ENCODE measurements around the gene SPEF2.

Gene SPEF2

GRCh38 chr5:35698047-35698808, 80.6 kb downstream of the SPEF2 start:
- no peak for DNase-seq (ENCODE audit: extremely low read depth in 1 of 2, low read depth in 1 of 2)

GRCh38 chr5:35707659-35708058, 90.0 kb downstream of the SPEF2 start:
- DNase-seq (ENCODE audit: extremely low read depth in 1 of 2, low read depth in 1 of 2), result no peak

- no peak for DNase-seq (ENCODE audit: extremely low read depth in 1 of 2, low read depth in 1 of 2)
Measured at GRCh38 chr5:35709688-35710087, 92.0 kb downstream of the SPEF2 start.

GRCh38 chr5:35717718-35718117, 100.1 kb downstream of the SPEF2 start:
- no peak for DNase-seq (ENCODE audit: extremely low read depth in 1 of 2, low read depth in 1 of 2)

- DNase-seq (ENCODE audit: extremely low read depth in 1 of 2, low read depth in 1 of 2), result no peak
Measured at GRCh38 chr5:35735718-35736117, 118.1 kb downstream of the SPEF2 start.

- no peak for DNase-seq (ENCODE audit: extremely low read depth in 1 of 2, low read depth in 1 of 2)
Measured at GRCh38 chr5:35736280-35736679, 118.6 kb downstream of the SPEF2 start.

- DNase-seq (ENCODE audit: extremely low read depth in 1 of 2, low read depth in 1 of 2), result no peak
Measured at GRCh38 chr5:35741126-35741716, 123.6 kb downstream of the SPEF2 start.

GRCh38 chr5:35741971-35742370, 124.3 kb downstream of the SPEF2 start:
- no peak for DNase-seq (ENCODE audit: extremely low read depth in 1 of 2, low read depth in 1 of 2)

GRCh38 chr5:35743644-35744043, 126.0 kb downstream of the SPEF2 start:
- DNase-seq (ENCODE audit: extremely low read depth in 1 of 2, low read depth in 1 of 2), result no peak

- no peak for DNase-seq (ENCODE audit: extremely low read depth in 1 of 2, low read depth in 1 of 2)
Measured at GRCh38 chr5:35745193-35745592, 127.5 kb downstream of the SPEF2 start.

- no peak for DNase-seq (ENCODE audit: extremely low read depth in 1 of 2, low read depth in 1 of 2)
Measured at GRCh38 chr5:35745660-35746059, 128.0 kb downstream of the SPEF2 start.

- no peak for DNase-seq (ENCODE audit: extremely low read depth in 1 of 2, low read depth in 1 of 2)
Measured at GRCh38 chr5:35752012-35752411, 134.3 kb downstream of the SPEF2 start.

- DNase-seq (ENCODE audit: extremely low read depth in 1 of 2, low read depth in 1 of 2), result no peak
Measured at GRCh38 chr5:35753500-35753899, 135.8 kb downstream of the SPEF2 start.

- DNase-seq (ENCODE audit: extremely low read depth in 1 of 2, low read depth in 1 of 2), result no peak
Measured at GRCh38 chr5:35754481-35754880, 136.8 kb downstream of the SPEF2 start.

- no peak for DNase-seq (ENCODE audit: extremely low read depth in 1 of 2, low read depth in 1 of 2)
Measured at GRCh38 chr5:35755966-35756365, 138.3 kb downstream of the SPEF2 start.

GRCh38 chr5:35758151-35758724, 140.6 kb downstream of the SPEF2 start:
- DNase-seq (ENCODE audit: extremely low read depth in 1 of 2, low read depth in 1 of 2), result no peak

- DNase-seq (ENCODE audit: extremely low read depth in 1 of 2, low read depth in 1 of 2), result no peak
Measured at GRCh38 chr5:35761541-35761940, 143.9 kb downstream of the SPEF2 start.

- DNase-seq (ENCODE audit: extremely low read depth in 1 of 2, low read depth in 1 of 2), result no peak
Measured at GRCh38 chr5:35762368-35762767, 144.7 kb downstream of the SPEF2 start.

- no peak for DNase-seq (ENCODE audit: extremely low read depth in 1 of 2, low read depth in 1 of 2)
Measured at GRCh38 chr5:35765921-35766320, 148.3 kb downstream of the SPEF2 start.

- no peak for DNase-seq (ENCODE audit: extremely low read depth in 1 of 2, low read depth in 1 of 2)
Measured at GRCh38 chr5:35771300-35771699, 153.6 kb downstream of the SPEF2 start.

- DNase-seq (ENCODE audit: extremely low read depth in 1 of 2, low read depth in 1 of 2), result no peak
Measured at GRCh38 chr5:35771839-35772238, 154.2 kb downstream of the SPEF2 start.

- DNase-seq (ENCODE audit: extremely low read depth in 1 of 2, low read depth in 1 of 2), result no peak
Measured at GRCh38 chr5:35773967-35774366, 156.3 kb downstream of the SPEF2 start.
